ENCODE results near the gene HS6ST3. TPM values are rescaled to one million over a fixed set of nuclear protein-coding genes. Genes with fewer than 3 reads are reported as not detected.

Gene HS6ST3
- total RNA-seq, 4 donors from 2014 or later = 0.08 to 0.47 (median 0.41) TPM

GRCh38 chr13:96403651-96404050 is 313.7 kb downstream of the HS6ST3 start:
- TF ChIP-seq POLR2A (IDR thresholded peaks at IDR 0.05) (no peak), CTCF (IDR thresholded peaks at IDR 0.05) (no peak), EP300 (IDR thresholded peaks at IDR 0.05) (no peak), POLR2AphosphoS5 (IDR thresholded peaks at IDR 0.05) (no peak)
- H3K36me3 ChIP-seq = no peaks in the 10 kb centered on the region
- 92% methylated on average over 2 of the region's 2 CpGs for WGBS
- no peaks in the 10 kb centered on the region for H3K9me3 ChIP-seq
- H3K4me1 ChIP-seq = no peaks in the 10 kb centered on the region
- no peaks in the 10 kb centered on the region for H3K27me3 ChIP-seq
- H3K4me3 ChIP-seq = no peak overlapping the region
- no peak overlapping the region for H3K27ac ChIP-seq
- DNase-seq (ENCODE audit: low spot score in 2 of 2) = no peak

- no peaks in the 10 kb centered on the region for H3K9me3 ChIP-seq
- H3K4me3 ChIP-seq = no peak overlapping the region
- TF ChIP-seq CTCF (IDR thresholded peaks at IDR 0.05) = no peak
- no peak for TF ChIP-seq POLR2A (IDR thresholded peaks at IDR 0.05)
- no peak for TF ChIP-seq EP300 (IDR thresholded peaks at IDR 0.05)
- TF ChIP-seq POLR2AphosphoS5 (IDR thresholded peaks at IDR 0.05) = no peak
- WGBS = 59% methylated on average over 1 of the region's 1 CpG
- no peaks in the 10 kb centered on the region for H3K36me3 ChIP-seq
- no peaks in the 10 kb centered on the region for H3K27me3 ChIP-seq
- no peaks in the 10 kb centered on the region for H3K4me1 ChIP-seq
- no peak overlapping the region for H3K27ac ChIP-seq
- no peak for DNase-seq (ENCODE audit: low spot score in 2 of 2)
These were observed 326.0 kb downstream of the HS6ST3 start for GRCh38 chr13:96415831-96416385.

GRCh38 chr13:96417939-96418685 is 328.2 kb downstream of the HS6ST3 start:
- Histone ChIP-seq H3K36me3 (no peaks in the 10 kb centered on the region), H3K4me3 (no peak overlapping the region), H3K27me3 (no peaks in the 10 kb centered on the region), H3K9me3 (no peaks in the 10 kb centered on the region), H3K27ac (no peak overlapping the region), H3K4me1 (no peaks in the 10 kb centered on the region)
- no peak for DNase-seq (ENCODE audit: low spot score in 2 of 2)
- 76% methylated on average over 6 of the region's 6 CpGs for WGBS
- TF ChIP-seq POLR2AphosphoS5 (IDR thresholded peaks at IDR 0.05) (no peak), CTCF (IDR thresholded peaks at IDR 0.05) (no peak), POLR2A (IDR thresholded peaks at IDR 0.05) (no peak), EP300 (IDR thresholded peaks at IDR 0.05) (no peak)

- no peak for DNase-seq (ENCODE audit: low spot score in 2 of 2)
- Histone ChIP-seq H3K4me1 (no peaks in the 10 kb centered on the region), H3K27me3 (no peaks in the 10 kb centered on the region), H3K9me3 (no peaks in the 10 kb centered on the region), H3K36me3 (no peaks in the 10 kb centered on the region), H3K4me3 (no peak overlapping the region), H3K27ac (no peak overlapping the region)
- TF ChIP-seq POLR2A (IDR thresholded peaks at IDR 0.05) (no peak), EP300 (IDR thresholded peaks at IDR 0.05) (no peak), CTCF (IDR thresholded peaks at IDR 0.05) (no peak), POLR2AphosphoS5 (IDR thresholded peaks at IDR 0.05) (no peak)
These were observed 331.4 kb downstream of the HS6ST3 start for GRCh38 chr13:96421314-96421713.

- Histone ChIP-seq H3K27ac (no peak overlapping the region), H3K4me1 (no peaks in the 10 kb centered on the region), H3K4me3 (no peak overlapping the region), H3K36me3 (no peaks in the 10 kb centered on the region), H3K9me3 (no peaks in the 10 kb centered on the region), H3K27me3 (no peaks in the 10 kb centered on the region)
- WGBS = 72% methylated on average over 4 of the region's 4 CpGs
- TF ChIP-seq EP300 (IDR thresholded peaks at IDR 0.05) (no peak), POLR2A (IDR thresholded peaks at IDR 0.05) (no peak), CTCF (IDR thresholded peaks at IDR 0.05) (no peak), POLR2AphosphoS5 (IDR thresholded peaks at IDR 0.05) (no peak)
- DNase-seq (ENCODE audit: low spot score in 2 of 2) = no peak
These were observed 332.1 kb downstream of the HS6ST3 start for GRCh38 chr13:96422002-96422401.
